WTC11 (cell line): ENCODE data around the gene AGXT. TPM values are rescaled to one million over a fixed set of nuclear protein-coding genes. Genes with fewer than 3 reads are reported as not detected.
A peak's percentile ranks its signal among the peaks of the same experiment; 100 is the strongest.

Experiments
- ATAC-seq: fragments of 200-7000 bp; cut with Tn5 transposase; 2 replicates; pipeline ENCODE4 v1.10.0; 2021; ENCODE audit warnings: mild to moderate bottlenecking, moderate library complexity
- CTCF ChIA-PET: fragments of 300-600 bp; sonication (Branson Sonifier 250); formaldehyde crosslinking; loops from one replicate; lab custom pipeline; 2021; ENCODE audit warnings: antibody characterized with exemption; lab: Charles Lee
- POLR2A ChIA-PET: fragments of 350-600 bp; sonication (Branson Sonifier 250); formaldehyde crosslinking; loops from one replicate; lab custom pipeline; 2021; ENCODE audit warnings: antibody characterized with exemption; lab: Charles Lee
- DNase-seq: peaks from one replicate; pipeline ENCODE4 v3.0.0; 2021; ENCODE audit warnings: low spot score
- H3K27ac Mint-ChIP-seq: 2 replicates; pipeline ENCODE4 v1.8.0; 2021; ENCODE audit warnings: mixed read lengths
- H3K27me3 Mint-ChIP-seq: 2 replicates; pipeline ENCODE4 v1.8.0; 2021; ENCODE audit warnings: low read depth, mild to moderate bottlenecking, moderate library complexity, mixed read lengths
- H3K36me3 Mint-ChIP-seq: 2 replicates; pipeline ENCODE4 v1.8.0; 2021; ENCODE audit warnings: mixed read lengths
- H3K4me1 Mint-ChIP-seq: 2 replicates; pipeline ENCODE4 v1.8.0; 2022; ENCODE audit warnings: mixed read lengths
- H3K4me3 Mint-ChIP-seq: 2 replicates; pipeline ENCODE4 v1.8.0; 2021; ENCODE audit warnings: mild to moderate bottlenecking, moderate library complexity, mixed read lengths
- H3K9me3 Mint-ChIP-seq: 2 replicates; pipeline ENCODE4 v1.8.0; 2021; ENCODE audit warnings: mixed read lengths
- CBFB ChIP-seq: sonication (generic); formaldehyde crosslinking; IDR thresholded peaks from 2 replicates; pipeline ENCODE4 v1.8.1; 2022; ENCODE audit warnings: mild to moderate bottlenecking, low read depth, missing genetic modification reagents
- CTCF ChIP-seq: fragments of 200-600 bp; IDR thresholded peaks from 2 replicates; pipeline ENCODE4 v1.8.0; 2022; ENCODE audit warnings: antibody characterized with exemption
- E2F4 ChIP-seq: sonication (generic); formaldehyde crosslinking; IDR thresholded peaks from 2 replicates; pipeline ENCODE4 v1.8.1; 2022; ENCODE audit warnings: low read depth, mild to moderate bottlenecking, moderate library complexity, missing genetic modification reagents, borderline replicate concordance
- FOXP1 ChIP-seq: sonication (generic); formaldehyde crosslinking; IDR thresholded peaks from 2 replicates; pipeline ENCODE4 v1.8.0; 2022; ENCODE audit warnings: missing genetic modification reagents, mild to moderate bottlenecking, moderate library complexity, borderline replicate concordance
- MXD4 ChIP-seq: fragments of 250-450 bp; sonication (Bioruptor Pico); IDR thresholded peaks from 2 replicates; pipeline ENCODE4 v1.8.0; 2021; ENCODE audit warnings: mild to moderate bottlenecking, moderate library complexity, borderline replicate concordance
- NR1H2 ChIP-seq: sonication (generic); formaldehyde crosslinking; IDR thresholded peaks from 2 replicates; pipeline ENCODE4 v1.9.0; 2021; ENCODE audit warnings: mild to moderate bottlenecking, moderate library complexity, missing genetic modification reagents
- RORB ChIP-seq: fragments of 250-450 bp; sonication (Bioruptor Pico); IDR thresholded peaks from 2 replicates; pipeline ENCODE4 v1.9.0; 2021; ENCODE audit warnings: mild to moderate bottlenecking
- TP53 ChIP-seq: sonication (generic); formaldehyde crosslinking; IDR thresholded peaks from 2 replicates; pipeline ENCODE4 v1.8.1; 2023; ENCODE audit warnings: mild to moderate bottlenecking, missing genetic modification reagents
- USF2 ChIP-seq: sonication (generic); formaldehyde crosslinking; IDR thresholded peaks from 2 replicates; pipeline ENCODE4 v1.8.1; 2023; ENCODE audit warnings: mild to moderate bottlenecking, missing genetic modification reagents, moderate library complexity
- ZNF232 ChIP-seq: sonication (generic); formaldehyde crosslinking; IDR thresholded peaks from 2 replicates; pipeline ENCODE4 v1.8.0; 2022; ENCODE audit warnings: mild to moderate bottlenecking, missing genetic modification reagents
- ZNF416 ChIP-seq: fragments of 250-450 bp; sonication (Bioruptor Pico); IDR thresholded peaks from 2 replicates; pipeline ENCODE4 v1.9.0; 2021; ENCODE audit warnings: mild to moderate bottlenecking, inconsistent platforms
- total RNA-seq: library from RNA; stranded (reverse); gene quantifications from 3 replicates; pipeline ENCODE4 v1.2.3, GENCODE V29; 2021
- TF ChIP-seq, protein P1 (sequence below): fragments of 250-450 bp; sonication (Bioruptor Pico); IDR thresholded peaks from 2 replicates; pipeline ENCODE4 v1.9.0; 2021; ENCODE audit warnings: mild to moderate bottlenecking
- TF ChIP-seq, protein P2 (sequence below): sonication (generic); formaldehyde crosslinking; IDR thresholded peaks from 2 replicates; pipeline ENCODE4 v1.8.0; 2022; ENCODE audit warnings: mild to moderate bottlenecking, missing genetic modification reagents
- TF ChIP-seq, protein P3 (sequence below): fragments of 250-450 bp; sonication (Bioruptor Pico); IDR thresholded peaks from 2 replicates; pipeline ENCODE4 v1.8.0; 2021; ENCODE audit warnings: mild to moderate bottlenecking

Gene AGXT
- total RNA-seq, 1 experiment from 2014 or later: 0.24 TPM

DNA sequence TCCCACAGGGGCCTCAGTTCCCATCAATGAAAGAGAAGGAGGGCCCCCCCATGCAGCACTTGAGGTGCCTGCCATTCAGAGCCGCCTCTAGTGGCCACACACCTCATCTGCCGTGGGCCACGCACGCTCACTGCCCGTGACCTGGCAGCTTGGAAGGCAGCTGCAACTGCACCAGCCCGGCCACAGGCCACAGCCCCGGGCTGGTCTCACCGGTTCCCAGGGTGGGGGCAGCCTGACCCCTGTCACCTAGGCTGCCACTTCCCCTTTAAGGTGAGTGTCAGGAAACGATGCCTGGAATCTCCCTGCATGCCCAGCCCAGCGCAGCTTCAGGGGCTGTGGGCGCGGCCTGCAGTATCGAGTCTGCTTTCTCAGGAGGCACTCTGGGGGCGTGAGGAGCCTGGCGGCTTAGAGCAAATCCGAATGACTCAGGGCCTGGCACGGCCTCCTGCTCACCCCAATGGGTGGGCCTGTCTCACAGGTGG is 24.8 kb downstream of the AGXT start:
- ChIA-PET CTCF (interaction anchor here (0.8 to 1.6 kb wide), 4 partner anchors 21 to 90 kb away, joined by 3 to 5 read pairs (median 4); no protein-coding TSS in a partner anchor), POLR2A (no interaction called here)
- ATAC-seq: no peak; the same call in 1 of the 2 replicates
- no peaks in the 10 kb centered on the region for H3K27me3 Mint-ChIP-seq
- TF ChIP-seq TP53 (CRISPR knock-in tag) (no peak), FOXP1 (CRISPR knock-in tag) (0 out of 2 replicates have a peak, but pooled peaks have one; percentile 17)
- H3K9me3 Mint-ChIP-seq: no peaks in the 10 kb centered on the region
- H3K4me1 Mint-ChIP-seq: no peaks in the 10 kb centered on the region
- H3K36me3 Mint-ChIP-seq: no peaks in the 10 kb centered on the region
- H3K27ac Mint-ChIP-seq: no peak overlapping the region
- no peak for DNase-seq
- H3K4me3 Mint-ChIP-seq: no peak overlapping the region

DNA sequence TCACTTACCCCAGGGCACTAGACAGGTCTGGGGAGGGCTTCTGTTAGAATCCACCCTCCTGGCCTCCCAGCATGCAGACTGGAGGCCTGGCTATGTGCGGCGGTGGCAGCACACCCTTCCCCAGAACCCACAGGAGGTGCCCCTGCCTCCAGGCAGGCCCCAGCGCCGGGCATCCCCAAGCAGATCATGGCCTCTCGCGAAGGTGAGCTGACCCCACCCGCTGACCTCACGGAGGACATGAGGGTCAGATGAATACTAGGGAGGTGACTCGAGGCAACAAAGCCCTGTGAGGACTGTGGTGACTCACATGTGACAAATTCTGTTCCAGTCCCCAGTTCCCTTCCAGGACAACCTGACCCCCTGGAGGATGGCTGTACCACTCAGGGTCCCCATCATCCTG is 25.4 kb downstream of the AGXT start:
- no peaks in the 10 kb centered on the region for H3K4me1 Mint-ChIP-seq
- CTCF ChIA-PET: interaction anchor here (1.1 to 1.6 kb wide), 2 partner anchors 54 to 90 kb away, joined by 4 to 5 read pairs; no protein-coding TSS in a partner anchor
- no peaks in the 10 kb centered on the region for H3K9me3 Mint-ChIP-seq
- no peaks in the 10 kb centered on the region for H3K27me3 Mint-ChIP-seq
- H3K36me3 Mint-ChIP-seq: no peaks in the 10 kb centered on the region
- POLR2A ChIA-PET: no interaction called here
- H3K4me3 Mint-ChIP-seq: no peak overlapping the region
- no peak for DNase-seq
- ATAC-seq: no peak
- no peak overlapping the region for H3K27ac Mint-ChIP-seq
- TF ChIP-seq USF2 (CRISPR knock-in tag) (no peak), CBFB (no peak), MXD4 (CRISPR knock-in tag) (no peak), NR1H2 (no peak), CTCF (no peak), ZNF232 (CRISPR knock-in tag) (no peak), RORB (CRISPR knock-in tag) (no peak), ZNF416 (CRISPR knock-in tag) (no peak), FOXP1 (CRISPR knock-in tag) (no peak), E2F4 (CRISPR knock-in tag) (no peak)
- TF ChIP-seq, protein P1, sequence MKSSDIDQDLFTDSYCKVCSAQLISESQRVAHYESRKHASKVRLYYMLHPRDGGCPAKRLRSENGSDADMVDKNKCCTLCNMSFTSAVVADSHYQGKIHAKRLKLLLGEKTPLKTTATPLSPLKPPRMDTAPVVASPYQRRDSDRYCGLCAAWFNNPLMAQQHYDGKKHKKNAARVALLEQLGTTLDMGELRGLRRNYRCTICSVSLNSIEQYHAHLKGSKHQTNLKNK (CRISPR knock-in tag): no peak
- TF ChIP-seq, protein P2, sequence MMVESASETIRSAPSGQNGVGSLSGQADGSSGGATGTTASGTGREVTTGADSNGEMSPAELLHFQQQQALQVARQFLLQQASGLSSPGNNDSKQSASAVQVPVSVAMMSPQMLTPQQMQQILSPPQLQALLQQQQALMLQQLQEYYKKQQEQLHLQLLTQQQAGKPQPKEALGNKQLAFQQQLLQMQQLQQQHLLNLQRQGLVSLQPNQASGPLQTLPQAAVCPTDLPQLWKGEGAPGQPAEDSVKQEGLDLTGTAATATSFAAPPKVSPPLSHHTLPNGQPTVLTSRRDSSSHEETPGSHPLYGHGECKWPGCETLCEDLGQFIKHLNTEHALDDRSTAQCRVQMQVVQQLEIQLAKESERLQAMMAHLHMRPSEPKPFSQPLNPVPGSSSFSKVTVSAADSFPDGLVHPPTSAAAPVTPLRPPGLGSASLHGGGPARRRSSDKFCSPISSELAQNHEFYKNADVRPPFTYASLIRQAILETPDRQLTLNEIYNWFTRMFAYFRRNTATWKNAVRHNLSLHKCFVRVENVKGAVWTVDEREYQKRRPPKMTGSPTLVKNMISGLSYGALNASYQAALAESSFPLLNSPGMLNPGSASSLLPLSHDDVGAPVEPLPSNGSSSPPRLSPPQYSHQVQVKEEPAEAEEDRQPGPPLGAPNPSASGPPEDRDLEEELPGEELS: no peak
- TF ChIP-seq, protein P3, sequence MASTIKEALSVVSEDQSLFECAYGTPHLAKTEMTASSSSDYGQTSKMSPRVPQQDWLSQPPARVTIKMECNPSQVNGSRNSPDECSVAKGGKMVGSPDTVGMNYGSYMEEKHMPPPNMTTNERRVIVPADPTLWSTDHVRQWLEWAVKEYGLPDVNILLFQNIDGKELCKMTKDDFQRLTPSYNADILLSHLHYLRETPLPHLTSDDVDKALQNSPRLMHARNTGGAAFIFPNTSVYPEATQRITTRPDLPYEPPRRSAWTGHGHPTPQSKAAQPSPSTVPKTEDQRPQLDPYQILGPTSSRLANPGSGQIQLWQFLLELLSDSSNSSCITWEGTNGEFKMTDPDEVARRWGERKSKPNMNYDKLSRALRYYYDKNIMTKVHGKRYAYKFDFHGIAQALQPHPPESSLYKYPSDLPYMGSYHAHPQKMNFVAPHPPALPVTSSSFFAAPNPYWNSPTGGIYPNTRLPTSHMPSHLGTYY (CRISPR knock-in tag): no peak
